HepG2 (cell line): ENCODE results near the gene FAM20A. TPM values are rescaled to one million over a fixed set of nuclear protein-coding genes. Genes with fewer than 3 reads are reported as not detected.

ENCODE experiments used
- CBX2 ChIP-seq, 2 experiments: fragments of 200-600 bp in 1 of 2; sonication (generic); formaldehyde crosslinking in 1 of 2; IDR thresholded peaks; 2 replicates each; pipeline versions ENCODE4 v1.7.0 to v1.8.1; 2018 to 2022; ENCODE audit warnings: low read depth in 2 of 2, low read length in 1 of 2, mild to moderate bottlenecking in 1 of 2, missing genetic modification reagents in 1 of 2
- DMAP1 ChIP-seq: IDR thresholded peaks from 2 replicates; pipeline ENCODE4 v1.6.1; 2016
- FOSL2 ChIP-seq: sonication (generic); formaldehyde crosslinking; IDR thresholded peaks from 2 replicates; pipeline ENCODE4 v1.4.0; 2020; ENCODE audit warnings: missing genetic modification reagents
- FOXO1 ChIP-seq: sonication (generic); formaldehyde crosslinking; IDR thresholded peaks from 2 replicates; pipeline ENCODE4 v1.4.0; 2020; ENCODE audit warnings: missing genetic modification reagents
- MBNL3 ChIP-seq: fragments of 250-450 bp; sonication (Bioruptor Pico); conservative IDR thresholded peaks from 2 replicates; pipeline ENCODE4 v1.8.0; 2022; ENCODE audit warnings: mild to moderate bottlenecking, inconsistent platforms
- NCOA1 ChIP-seq: sonication (generic); formaldehyde crosslinking; IDR thresholded peaks from 2 replicates; pipeline ENCODE4 v1.9.0; 2021; ENCODE audit warnings: missing genetic modification reagents
- PITX1 ChIP-seq: sonication (generic); formaldehyde crosslinking; IDR thresholded peaks from 2 replicates; pipeline ENCODE4 v1.5.1; 2020; ENCODE audit warnings: mild to moderate bottlenecking, missing genetic modification reagents
- RBAK ChIP-seq: sonication (generic); formaldehyde crosslinking; IDR thresholded peaks from 2 replicates; pipeline ENCODE4 v1.5.1; 2020; ENCODE audit warnings: mild to moderate bottlenecking, missing genetic modification reagents
- REST ChIP-seq, 2 experiments: IDR thresholded peaks; 2 replicates each; pipeline ENCODE4 v1.6.1; 2011 to 2012; ENCODE audit warnings: low read length in 2 of 2, borderline replicate concordance in 1 of 2, low read depth in 1 of 2, mild to moderate bottlenecking in 1 of 2, moderate library complexity in 1 of 2
- ZNF260 ChIP-seq: sonication (generic); formaldehyde crosslinking; IDR thresholded peaks from 2 replicates; pipeline ENCODE4 v1.4.0; 2020; ENCODE audit warnings: missing genetic modification reagents, low read depth, mild to moderate bottlenecking, borderline replicate concordance
- ZNF563 ChIP-seq: sonication (generic); formaldehyde crosslinking; IDR thresholded peaks from 2 replicates; pipeline ENCODE4 v1.8.0; 2022; ENCODE audit warnings: mild to moderate bottlenecking, moderate library complexity, missing genetic modification reagents
- ZNF749 ChIP-seq: sonication (generic); formaldehyde crosslinking; IDR thresholded peaks from 2 replicates; pipeline ENCODE4 v1.8.0; 2022; ENCODE audit warnings: mild to moderate bottlenecking, missing genetic modification reagents, moderate library complexity, borderline replicate concordance
- polyA plus RNA-seq, 8 experiments: library from polyadenylated mRNA; depleted of rRNA in 3 of 8; stranded (reverse) in 7 of 8; unstranded in 1 of 8; fragments of >200 nt; fragmentation: Illumina TruSeq in 4 of 8; extraction: Trizol in 4 of 8; gene quantifications; 2 replicates each; pipeline versions ENCODE4 v1.2.1 to v1.2.3, GENCODE V29; 2011 to 2016; ENCODE audit warnings: low read depth in 4 of 8, missing spikeins in 1 of 8, mixed read lengths in 1 of 8; ENCODE audit not compliant: insufficient read depth in 1 of 8
- total RNA-seq, 5 experiments: library from RNA; depleted of rRNA; stranded (reverse); fragments of >200 nt; fragmentation: Illumina TruSeq; extraction: Trizol; gene quantifications; 2 replicates each; pipeline ENCODE4 v1.2.3, GENCODE V29; 2016; ENCODE audit warnings: low read depth in 1 of 5
- TF ChIP-seq, protein P1 (sequence below): fragments of 450-650 bp; IDR thresholded peaks from 2 replicates; pipeline ENCODE4 v1.6.1; 2017; ENCODE audit warnings: mild to moderate bottlenecking
- TF ChIP-seq, protein P2 (sequence below): sonication (generic); formaldehyde crosslinking; IDR thresholded peaks from 2 replicates; pipeline ENCODE4 v1.4.0; 2020; ENCODE audit warnings: missing genetic modification reagents
- TF ChIP-seq, protein P3 (sequence below): sonication (generic); formaldehyde crosslinking; conservative IDR thresholded peaks from 2 replicates; pipeline ENCODE4 v1.4.0; 2020; ENCODE audit warnings: mild to moderate bottlenecking, missing genetic modification reagents, moderate library complexity

The FAM20A gene
- total and polyA plus RNA-seq, 2 of the 13 experiments (the other 11 are each of a cell fraction or from before 2014, with no cell fraction given): 9.3 to 20.7 TPM

DNA sequence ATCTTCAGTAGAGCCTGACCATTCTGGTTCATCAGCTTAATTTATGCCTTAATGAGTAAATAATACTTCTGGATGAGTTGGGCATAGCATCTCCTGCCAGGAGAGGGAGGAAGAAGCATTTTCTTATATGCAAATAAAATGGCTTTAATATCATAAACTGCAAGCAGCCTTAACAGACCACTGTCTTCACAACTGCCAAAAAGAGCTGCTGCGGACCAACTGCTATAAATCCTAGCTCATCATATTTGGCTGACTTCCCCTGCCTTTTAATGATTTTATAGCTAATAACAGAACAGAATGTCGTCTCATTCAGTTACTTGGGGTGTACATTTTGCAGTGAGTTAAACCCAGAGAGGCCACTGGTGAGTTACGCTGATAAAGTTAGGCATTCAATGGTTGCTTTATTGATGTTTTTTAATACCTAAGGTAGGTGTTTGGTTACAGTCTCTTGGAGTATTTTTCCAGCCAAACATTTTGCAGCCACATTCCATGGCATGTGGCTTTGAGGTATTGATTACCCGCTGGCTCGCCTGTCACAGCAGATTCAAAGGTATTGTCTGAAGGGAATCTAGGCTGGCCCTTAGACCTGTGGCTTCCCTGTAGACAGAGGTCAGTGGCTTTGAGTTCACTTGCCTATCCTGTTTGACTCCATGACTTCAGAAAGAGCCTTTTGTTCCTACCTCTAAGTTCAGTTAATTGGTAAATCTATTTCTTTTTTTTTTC lies 16.4 kb downstream of the FAM20A start (continued):
- TF ChIP-seq REST (IDR thresholded peaks at IDR 0.05; ENCODE audit: borderline replicate concordance in 1 of 2, low read depth in 1 of 2, low read length in 2 of 2) (peak in 1 of 2 experiments; percentile 51; a peak in 1 of 4 replicates), PITX1 (CRISPR knock-in tag) (peak; percentile 79; the same call in 1 of the 2 replicates), CBX2 (IDR thresholded peaks at IDR 0.05; ENCODE audit: low read depth, low read length) (no peak), CBX2 (CRISPR knock-in tag; IDR thresholded peaks at IDR 0.05; ENCODE audit: low read depth) (no peak), FOSL2 (CRISPR knock-in tag) (peak; percentile 52), FOXO1 (CRISPR knock-in tag) (peak; percentile 66; the same call in 1 of the 2 replicates), ZNF260 (CRISPR knock-in tag) (no peak), DMAP1 (CRISPR knock-in tag) (peak; percentile 36; the same call in 1 of the 2 replicates), NCOA1 (CRISPR knock-in tag) (0 out of 2 replicates have a peak, but pooled peaks have one; percentile 44), MBNL3 (CRISPR knock-in tag) (no peak), ZNF563 (CRISPR knock-in tag) (no peak), ZNF749 (CRISPR knock-in tag) (no peak), RBAK (no peak)
- TF ChIP-seq, protein P1, sequence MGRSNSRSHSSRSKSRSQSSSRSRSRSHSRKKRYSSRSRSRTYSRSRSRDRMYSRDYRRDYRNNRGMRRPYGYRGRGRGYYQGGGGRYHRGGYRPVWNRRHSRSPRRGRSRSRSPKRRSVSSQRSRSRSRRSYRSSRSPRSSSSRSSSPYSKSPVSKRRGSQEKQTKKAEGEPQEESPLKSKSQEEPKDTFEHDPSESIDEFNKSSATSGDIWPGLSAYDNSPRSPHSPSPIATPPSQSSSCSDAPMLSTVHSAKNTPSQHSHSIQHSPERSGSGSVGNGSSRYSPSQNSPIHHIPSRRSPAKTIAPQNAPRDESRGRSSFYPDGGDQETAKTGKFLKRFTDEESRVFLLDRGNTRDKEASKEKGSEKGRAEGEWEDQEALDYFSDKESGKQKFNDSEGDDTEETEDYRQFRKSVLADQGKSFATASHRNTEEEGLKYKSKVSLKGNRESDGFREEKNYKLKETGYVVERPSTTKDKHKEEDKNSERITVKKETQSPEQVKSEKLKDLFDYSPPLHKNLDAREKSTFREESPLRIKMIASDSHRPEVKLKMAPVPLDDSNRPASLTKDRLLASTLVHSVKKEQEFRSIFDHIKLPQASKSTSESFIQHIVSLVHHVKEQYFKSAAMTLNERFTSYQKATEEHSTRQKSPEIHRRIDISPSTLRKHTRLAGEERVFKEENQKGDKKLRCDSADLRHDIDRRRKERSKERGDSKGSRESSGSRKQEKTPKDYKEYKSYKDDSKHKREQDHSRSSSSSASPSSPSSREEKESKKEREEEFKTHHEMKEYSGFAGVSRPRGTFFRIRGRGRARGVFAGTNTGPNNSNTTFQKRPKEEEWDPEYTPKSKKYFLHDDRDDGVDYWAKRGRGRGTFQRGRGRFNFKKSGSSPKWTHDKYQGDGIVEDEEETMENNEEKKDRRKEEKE: no peak
- TF ChIP-seq, protein P2, sequence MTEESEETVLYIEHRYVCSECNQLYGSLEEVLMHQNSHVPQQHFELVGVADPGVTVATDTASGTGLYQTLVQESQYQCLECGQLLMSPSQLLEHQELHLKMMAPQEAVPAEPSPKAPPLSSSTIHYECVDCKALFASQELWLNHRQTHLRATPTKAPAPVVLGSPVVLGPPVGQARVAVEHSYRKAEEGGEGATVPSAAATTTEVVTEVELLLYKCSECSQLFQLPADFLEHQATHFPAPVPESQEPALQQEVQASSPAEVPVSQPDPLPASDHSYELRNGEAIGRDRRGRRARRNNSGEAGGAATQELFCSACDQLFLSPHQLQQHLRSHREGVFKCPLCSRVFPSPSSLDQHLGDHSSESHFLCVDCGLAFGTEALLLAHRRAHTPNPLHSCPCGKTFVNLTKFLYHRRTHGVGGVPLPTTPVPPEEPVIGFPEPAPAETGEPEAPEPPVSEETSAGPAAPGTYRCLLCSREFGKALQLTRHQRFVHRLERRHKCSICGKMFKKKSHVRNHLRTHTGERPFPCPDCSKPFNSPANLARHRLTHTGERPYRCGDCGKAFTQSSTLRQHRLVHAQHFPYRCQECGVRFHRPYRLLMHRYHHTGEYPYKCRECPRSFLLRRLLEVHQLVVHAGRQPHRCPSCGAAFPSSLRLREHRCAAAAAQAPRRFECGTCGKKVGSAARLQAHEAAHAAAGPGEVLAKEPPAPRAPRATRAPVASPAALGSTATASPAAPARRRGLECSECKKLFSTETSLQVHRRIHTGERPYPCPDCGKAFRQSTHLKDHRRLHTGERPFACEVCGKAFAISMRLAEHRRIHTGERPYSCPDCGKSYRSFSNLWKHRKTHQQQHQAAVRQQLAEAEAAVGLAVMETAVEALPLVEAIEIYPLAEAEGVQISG (CRISPR knock-in tag): peak; percentile 56; the same call in 1 of the 2 replicates
- TF ChIP-seq, protein P3, sequence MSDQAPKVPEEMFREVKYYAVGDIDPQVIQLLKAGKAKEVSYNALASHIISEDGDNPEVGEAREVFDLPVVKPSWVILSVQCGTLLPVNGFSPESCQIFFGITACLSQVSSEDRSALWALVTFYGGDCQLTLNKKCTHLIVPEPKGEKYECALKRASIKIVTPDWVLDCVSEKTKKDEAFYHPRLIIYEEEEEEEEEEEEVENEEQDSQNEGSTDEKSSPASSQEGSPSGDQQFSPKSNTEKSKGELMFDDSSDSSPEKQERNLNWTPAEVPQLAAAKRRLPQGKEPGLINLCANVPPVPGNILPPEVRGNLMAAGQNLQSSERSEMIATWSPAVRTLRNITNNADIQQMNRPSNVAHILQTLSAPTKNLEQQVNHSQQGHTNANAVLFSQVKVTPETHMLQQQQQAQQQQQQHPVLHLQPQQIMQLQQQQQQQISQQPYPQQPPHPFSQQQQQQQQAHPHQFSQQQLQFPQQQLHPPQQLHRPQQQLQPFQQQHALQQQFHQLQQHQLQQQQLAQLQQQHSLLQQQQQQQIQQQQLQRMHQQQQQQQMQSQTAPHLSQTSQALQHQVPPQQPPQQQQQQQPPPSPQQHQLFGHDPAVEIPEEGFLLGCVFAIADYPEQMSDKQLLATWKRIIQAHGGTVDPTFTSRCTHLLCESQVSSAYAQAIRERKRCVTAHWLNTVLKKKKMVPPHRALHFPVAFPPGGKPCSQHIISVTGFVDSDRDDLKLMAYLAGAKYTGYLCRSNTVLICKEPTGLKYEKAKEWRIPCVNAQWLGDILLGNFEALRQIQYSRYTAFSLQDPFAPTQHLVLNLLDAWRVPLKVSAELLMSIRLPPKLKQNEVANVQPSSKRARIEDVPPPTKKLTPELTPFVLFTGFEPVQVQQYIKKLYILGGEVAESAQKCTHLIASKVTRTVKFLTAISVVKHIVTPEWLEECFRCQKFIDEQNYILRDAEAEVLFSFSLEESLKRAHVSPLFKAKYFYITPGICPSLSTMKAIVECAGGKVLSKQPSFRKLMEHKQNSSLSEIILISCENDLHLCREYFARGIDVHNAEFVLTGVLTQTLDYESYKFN: peak; percentile 90
